HG03064 (cell line): ENCODE measurements around the gene MAGI1.

ENCODE experiments used
- ATAC-seq: cut with Tn5 transposase; IDR thresholded peaks from one replicate; pipeline ENCODE4 v1.9.1; 2021; ENCODE audit warnings: low read depth; ENCODE audit not compliant: unreplicated experiment

Gene MAGI1

DNA sequence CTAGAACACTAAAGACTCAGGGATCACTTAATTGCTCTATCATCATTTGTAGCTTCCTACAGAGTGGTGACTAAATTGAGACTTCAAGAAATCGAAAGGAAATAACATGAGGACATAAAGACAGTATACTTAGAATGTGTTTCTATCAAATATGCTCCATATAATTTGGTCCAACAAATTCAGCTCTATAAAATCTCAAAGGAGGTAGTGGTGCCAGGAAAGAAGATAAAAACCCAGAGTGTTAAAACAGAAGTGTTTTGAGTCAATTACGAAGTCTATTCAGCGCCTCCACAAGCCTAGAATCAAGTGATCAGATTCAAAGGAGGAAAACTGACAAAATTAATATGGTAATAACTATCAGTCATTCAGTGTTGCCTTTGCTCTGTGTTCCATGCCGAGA, 22.9 kb downstream of the MAGI1 start:
- ATAC-seq: no peak

DNA sequence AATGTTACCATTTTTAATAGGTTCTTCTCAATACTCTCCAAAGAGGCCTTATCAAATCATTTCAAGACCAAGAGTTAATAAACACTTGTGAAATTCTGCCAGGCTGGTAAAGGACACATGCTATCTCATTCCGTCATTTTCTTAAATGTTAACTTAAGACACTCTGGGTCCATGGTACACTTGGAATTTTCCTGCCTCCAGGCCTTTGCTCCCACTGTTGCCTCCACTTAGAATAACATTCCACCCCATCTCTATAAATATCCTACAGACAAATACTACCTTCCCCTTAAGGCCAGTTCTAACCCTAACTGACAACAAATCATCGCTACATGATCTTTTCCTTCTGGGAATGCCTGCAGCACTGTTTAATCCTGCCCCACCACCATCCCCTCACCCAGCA, 24.1 kb downstream of the MAGI1 start:
- no peak for ATAC-seq

DNA sequence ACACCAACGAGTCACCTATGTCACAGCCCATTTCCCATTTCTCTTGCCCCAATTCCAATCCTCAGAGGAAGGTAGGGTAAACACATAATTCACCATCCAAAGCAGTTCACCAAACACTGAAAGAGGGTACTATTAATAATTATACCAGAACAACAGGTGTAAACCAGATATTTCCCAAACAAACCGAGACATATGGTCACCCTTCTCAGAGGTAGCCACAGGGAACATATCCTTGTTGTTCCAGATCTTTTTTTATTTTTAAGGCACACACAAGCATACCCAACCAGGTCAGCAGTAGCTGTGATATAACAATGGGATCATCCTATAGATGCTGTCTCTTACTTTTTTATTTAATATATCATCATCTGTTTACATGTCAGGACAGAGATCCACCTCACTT, 24.7 kb downstream of the MAGI1 start:
- ATAC-seq: no peak

DNA sequence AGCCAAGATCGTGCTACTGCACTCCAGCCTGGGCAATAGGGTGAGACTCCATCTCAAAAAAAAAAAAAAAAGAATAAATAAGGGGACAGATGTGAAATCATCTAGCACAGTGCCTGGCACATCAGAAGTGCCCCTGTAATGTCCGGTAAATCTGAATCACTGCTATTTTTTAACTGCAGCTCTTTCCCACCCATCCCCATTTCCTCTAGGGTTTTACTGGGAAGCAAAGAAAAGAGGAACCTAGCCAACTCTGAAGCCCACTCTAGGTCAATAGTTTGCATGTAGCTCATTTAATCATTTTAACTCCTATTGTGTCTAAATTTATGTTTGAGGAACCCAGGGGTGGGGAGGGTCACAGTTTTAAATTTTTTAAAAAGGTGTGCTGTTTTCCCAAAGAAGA, 26.0 kb downstream of the MAGI1 start:
- no peak for ATAC-seq

DNA sequence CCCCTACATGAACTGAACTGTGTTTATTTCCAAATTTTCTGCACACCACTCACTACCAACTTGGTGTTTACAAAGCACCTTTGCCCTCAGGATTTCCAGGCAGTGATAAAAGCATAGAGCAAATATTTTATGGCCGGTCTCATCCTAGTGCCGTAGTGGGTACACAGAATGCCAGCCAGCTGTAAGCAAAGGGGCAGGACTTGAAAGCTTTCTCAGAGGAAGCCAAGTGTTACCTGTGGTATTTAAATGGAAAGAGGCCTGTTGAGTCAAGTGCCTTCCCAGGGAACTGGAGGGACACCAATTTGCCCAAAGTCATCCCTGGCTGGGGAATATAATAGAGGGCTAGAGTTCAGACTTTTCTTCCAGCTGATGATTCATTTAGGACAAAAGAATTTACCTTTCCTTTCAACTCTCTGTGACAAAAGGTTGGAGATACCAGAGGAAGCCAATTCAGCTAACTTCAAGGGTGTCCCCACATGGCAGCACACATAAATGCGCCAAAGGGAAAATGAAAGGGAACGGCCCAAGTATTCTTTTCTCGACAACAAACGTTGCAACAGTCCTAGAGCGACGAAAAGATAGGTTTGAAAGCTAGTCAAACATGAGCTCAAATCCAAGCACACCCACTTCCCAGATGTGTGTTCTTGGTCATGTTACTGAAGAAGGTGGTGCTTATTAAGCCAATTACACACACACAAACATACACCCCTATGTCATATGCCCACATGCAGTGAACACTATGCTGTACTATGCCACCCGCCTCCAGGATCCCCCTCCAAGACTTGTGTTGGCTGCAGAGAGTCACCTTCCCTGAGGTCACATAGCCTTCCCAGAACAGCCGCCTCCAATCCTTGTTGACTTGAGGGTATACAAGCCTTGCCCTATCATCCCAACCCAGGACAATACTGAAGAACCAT, 27.7 kb downstream of the MAGI1 start:
- no peak for ATAC-seq

DNA sequence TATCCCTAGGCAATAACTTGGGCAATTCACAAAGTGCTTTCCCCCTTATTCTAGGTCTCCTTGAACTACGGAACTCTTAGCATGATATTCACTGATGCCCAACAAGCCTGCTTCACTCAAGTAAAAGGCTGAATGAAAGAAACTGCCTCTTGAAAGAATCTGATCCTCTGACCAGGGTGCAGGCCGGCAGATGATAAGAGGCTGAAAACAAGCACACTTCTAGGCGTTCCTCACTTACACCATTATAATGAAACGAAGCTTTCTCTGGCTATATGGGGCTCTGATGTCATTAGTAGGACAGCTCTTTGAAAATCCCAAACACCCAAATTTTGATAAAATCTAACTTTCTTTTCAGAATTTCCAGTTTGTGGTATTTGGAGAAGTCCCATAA, 28.4 kb downstream of the MAGI1 start:
- no peak for ATAC-seq

DNA sequence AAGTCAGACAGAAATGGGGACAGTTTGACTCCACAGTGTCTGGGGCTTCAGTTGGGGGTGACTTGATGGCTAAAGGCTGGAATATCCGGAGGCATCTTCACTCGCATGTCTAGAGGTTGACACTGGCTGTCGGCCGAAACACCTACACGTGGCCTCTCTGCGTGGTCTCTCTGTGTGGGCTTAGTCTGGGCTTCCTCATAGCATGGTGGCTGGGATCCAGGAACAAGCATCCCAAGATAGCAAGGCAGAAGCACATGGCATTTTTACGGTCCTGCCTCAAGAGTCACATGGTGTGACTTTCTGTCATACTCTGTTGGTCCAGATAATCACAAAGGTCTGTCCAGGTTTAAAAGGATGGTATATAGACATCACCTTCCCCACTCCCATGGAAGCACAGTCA, 34.5 kb downstream of the MAGI1 start:
- no peak for ATAC-seq

DNA sequence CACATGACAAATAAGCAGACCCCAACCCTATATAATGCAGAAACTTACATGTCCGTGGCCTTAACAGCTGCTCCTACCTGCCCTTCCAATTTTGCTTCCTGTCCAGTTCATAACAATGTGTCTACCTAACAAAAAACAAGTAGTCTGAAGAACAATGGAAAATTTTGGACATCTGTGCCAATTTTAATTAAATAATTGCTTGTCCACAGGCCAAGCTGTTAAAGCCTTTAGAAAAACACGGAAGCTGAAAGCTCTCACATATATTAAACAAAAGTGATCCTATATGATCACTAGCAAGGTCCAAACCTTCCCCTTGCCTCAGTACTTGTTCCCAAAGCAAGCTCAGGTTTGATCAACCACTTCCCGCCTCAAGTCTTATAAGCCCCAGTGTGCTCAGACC, 37.1 kb downstream of the MAGI1 start:
- no peak for ATAC-seq

DNA sequence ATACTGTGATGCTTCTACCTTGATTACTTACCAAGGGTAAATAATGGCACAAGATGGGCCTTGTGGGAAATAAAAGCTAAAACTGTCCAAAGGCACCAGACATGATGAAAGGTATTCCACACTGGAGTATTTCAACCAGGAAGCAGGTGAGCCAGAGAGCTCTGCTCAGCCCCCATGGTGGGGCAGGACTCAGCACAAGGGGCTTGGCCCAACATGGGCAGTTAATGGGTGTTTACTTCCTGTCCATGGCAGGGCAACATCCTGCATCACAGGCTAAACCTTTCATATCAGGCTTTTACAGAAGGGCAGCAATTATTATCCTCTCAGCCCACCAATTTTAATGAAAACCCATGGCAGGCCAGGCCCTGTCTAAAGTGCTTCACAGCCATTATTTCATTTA, 38.2 kb downstream of the MAGI1 start:
- ATAC-seq: no peak

DNA sequence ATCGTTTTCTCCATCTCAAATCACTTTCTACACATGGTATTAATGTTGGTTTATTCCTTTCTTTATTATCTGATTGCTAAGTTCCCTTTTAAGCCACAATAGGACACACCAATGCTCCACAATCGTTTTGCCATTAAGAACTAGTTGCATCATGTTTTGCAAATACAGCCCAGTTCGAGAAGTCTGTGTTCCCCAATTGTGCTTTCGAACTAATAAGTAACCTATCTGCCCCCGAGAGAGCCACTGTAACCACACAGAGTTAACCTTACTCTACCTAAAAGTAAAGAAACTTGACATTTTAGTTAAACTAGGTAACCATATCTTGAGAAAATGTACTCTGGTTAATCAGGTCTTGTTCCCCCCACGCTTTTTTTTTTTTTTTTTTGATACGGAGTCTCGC, 39.1 kb downstream of the MAGI1 start:
- no peak for ATAC-seq

DNA sequence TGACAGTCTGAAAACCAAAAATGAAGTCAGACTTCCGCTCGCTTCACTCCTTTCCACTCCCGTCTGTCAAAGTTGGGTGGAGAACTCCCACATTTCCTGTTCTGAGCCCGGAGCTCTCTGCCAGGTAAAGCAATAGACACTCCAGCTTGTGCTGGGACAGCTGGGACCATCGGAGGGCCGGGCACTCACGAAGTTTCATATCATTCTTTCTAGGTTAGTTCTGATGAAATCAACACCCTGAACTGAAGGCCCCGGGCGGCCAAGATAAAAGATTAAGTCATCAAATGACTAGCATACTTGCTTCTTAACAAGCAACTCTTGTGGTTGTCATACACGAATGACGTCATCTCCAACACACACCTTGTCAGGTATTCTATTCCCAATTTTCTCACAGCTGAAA, 42.1 kb downstream of the MAGI1 start:
- ATAC-seq: no peak

DNA sequence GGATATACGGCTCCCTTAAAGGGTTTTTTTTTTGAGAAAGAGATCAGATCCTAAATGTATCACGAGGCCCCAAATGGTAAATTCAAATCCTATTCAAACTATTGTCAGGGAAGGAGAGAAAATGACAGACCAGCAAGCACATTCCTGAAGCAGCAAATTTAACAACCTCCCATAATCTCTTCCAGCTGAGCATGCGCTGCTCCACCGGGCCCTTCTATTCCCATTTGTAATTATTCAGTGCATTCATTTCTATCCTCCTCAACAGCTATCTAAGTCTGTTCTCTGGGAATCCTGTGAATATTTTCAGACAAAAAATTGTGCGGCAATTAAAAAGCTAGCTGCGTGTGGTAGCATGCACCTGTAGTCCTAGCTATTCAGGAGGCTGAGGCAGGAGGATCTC, 43.2 kb downstream of the MAGI1 start:
- ATAC-seq: no peak

DNA sequence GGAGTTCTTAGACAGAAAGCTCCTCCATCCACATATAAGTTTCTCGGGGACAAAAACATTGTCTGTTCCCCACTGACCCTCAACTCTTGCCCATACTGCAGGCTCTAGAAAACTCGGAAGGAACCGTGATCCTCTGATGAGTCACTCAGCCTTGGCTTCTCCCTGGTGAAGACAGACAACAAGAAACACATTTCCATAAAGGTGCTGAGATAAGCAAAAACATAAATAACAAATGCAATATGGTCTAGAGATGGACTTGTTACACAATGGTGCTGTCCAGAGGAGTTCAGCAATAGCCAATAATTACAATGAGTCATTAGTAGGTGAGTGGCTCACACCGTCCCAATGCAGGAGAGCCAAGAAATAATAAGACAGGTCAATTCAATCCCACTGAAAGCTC, 43.7 kb downstream of the MAGI1 start:
- ATAC-seq: no peak

DNA sequence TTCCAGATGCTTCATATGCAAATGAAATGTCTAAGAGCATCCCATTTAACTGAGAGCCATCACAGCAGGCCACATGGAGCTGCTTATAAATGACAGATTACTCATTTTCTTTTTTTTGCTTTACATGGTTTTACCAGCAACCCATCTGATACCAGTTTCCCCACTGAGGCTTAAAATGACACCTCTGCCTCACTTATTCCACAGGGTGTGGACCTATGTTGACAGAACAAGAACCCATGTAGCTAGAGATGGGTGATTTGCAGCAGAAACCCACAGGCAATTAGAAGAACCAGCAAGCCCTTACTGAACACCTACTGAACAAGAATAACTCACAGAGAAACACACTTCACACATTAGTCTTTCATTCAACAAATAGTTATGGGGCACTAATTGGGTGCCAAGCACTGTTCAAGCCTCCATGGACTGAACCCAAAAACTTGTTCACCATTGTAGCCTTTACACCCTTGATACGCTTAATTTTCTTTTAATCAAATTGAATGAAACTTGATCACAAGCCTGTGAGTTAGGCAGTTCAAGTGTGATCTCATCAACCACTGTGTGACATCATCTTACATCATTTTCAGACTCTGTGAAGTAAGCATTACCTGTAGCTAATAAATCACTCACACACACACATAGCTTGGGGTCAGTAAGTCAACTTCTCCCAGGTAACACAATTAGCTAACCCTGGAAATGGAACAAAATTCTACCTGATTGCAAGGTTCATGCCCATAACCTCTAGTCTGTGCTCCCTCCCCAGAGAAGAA, 45.4 kb downstream of the MAGI1 start:
- ATAC-seq: no peak

DNA sequence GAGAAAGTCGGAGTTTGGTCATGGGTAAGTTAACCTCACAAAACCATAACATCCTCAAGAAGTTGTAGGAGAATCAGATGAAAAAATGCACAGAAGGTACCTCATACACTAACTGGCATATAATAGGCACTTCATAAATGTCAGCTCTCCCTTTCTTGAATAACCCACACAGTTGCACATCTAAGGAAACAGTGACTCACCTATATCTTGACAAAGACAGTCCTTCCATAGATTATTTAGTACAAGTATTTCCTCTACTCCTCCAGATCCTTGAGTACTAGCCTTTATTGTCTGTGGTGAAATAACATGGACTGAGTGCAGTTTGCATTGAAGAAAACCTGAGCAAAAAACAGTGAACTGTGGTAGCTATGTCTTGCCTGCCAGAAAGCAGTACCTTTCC, 46.6 kb downstream of the MAGI1 start:
- ATAC-seq: no peak

DNA sequence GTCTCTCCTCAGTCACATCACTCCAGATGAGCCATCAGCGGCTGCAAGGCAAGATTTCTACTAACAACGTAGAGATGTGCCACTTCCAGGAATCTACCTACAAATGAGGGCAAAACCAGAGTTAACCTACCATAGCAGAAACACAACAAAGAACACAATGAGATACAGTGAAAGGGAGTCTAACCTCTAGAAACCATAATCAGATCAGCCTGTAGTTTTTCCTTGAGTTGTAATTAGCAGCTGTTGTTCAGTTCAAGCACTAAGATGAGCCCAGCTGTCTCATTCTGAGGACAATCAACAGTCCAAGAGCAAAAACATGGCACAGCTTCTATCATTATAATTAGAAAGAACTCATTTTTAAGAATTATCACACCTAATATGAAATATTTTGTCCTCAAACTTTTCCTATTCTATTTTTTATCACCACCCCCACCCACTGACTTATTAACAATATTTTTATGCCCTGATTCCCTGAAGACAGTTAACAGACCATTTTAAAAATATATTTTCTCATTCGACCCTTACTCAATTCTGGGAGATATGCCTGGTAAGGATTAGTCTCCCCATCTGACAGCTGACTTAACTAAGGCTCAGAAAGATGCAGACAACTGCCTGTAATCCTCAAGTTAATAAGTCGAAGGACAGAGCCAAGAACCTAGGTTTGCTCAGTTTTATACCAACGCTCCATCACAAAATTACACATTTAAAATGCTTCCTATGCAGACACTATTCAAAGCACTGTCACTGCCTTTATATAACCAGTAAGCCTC, 50.1 kb downstream of the MAGI1 start:
- ATAC-seq: no peak

DNA sequence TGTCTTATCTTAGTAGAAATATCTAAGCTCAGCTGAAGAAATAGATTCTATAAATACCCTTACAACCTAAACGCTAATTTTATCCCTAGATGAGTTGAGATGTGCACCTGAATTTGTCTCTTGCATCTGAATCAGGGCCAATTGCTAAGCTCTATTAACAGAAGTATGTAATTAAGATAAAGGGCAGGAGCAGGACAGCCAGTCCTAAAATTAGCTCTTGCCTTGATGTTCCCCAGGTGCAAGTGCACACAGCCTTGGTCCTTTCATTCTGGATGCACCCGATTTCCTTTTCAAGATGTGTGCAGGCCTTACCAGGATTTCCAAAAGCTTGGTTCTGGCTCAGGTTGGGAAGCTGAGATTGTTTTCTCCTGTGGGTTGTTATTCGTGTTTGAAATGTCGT, 52.4 kb downstream of the MAGI1 start:
- ATAC-seq: no peak

DNA sequence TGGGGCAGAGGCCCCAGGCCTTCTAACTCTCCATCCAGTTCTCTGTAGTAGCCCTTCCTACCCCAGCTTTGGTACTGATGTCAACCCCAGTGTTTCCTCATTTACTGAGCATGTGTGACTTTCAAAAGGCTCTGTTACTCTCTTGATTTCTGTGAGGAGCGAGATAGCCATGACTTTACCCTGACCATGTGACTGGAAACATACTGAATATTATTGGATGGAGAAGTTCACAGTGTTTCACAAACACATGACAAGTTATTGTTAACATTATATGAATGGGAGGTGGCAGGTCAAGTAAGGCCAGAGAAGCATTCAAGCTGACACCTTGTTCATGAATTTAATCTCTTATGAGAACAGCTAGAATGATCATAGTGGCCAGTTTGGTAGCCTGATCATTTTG, 53.7 kb downstream of the MAGI1 start:
- ATAC-seq: no peak

DNA sequence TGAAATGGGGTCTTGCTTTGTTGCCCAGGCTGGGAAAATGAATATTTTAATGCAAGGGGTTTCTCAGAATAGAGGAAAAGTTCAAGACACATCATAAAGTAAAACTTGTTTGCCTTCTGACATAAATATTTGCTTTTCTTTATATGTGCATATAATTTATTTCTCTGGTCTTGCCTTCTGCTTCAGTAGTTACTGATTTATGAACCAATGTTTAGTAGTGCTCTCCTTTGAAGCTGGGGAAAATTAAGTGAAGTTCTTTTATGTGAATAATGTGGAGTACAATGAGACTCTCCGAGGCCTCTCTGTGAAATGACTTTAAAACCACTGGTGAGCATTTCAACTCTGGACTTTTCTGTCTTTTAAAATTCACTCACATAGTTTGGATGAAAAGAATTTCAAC, 55.6 kb downstream of the MAGI1 start:
- no peak for ATAC-seq

DNA sequence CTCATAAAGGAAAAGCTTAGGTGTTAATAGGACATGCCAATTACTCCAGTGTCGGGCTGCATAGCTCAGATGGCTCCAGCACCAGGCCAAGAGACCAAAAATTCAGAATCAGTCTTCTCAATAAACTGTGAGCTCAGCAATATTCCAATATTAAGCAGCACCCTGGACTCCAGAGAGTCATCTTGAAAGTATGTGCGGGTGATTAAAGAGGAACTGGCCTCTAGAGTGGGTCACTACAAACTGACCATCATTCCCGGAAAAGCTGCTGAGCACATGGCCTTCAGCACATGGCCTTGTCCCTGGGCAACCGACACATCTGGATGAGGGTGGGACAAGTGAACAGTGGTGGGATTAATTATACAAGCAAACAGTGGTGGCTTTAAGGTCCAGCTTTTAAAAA, 59.0 kb downstream of the MAGI1 start:
- ATAC-seq: no peak

DNA sequence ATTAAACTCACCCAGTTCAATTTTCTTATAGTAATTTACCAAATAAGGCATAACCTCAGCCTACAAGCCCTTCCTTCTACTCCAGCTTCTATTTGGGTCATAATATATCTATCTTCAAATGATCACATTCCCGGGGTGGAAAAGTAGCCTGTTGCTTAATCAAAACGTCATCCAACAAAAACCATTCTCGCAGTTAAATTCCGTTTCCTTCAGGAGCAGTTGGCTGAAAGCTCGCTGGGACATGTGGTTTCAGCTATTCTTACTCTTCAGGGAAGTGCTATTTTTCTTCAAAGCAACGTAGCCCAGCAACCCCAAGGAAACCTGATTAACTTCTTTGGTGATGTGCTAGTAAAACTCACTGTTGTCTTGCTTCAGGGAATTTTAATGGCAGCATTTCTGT, 59.6 kb downstream of the MAGI1 start:
- ATAC-seq: no peak
